Fibroblast of lung (primary cell): Measurements from ENCODE around the gene ALPG. TPM values are rescaled to one million over a fixed set of nuclear protein-coding genes. Genes with fewer than 3 reads are reported as not detected.

Source experiments
- DNase-seq, 2 donors: peaks; one replicate each; pipeline versions ENCODE4 v3.0.0 to v3.0.0-alpha.2; 2010; ENCODE audit warnings: low read depth in 2 of 2
- H2AFZ ChIP-seq: 2 replicates; pipeline ENCODE4 v1.5.1; 2012; ENCODE audit warnings: low read length, control low read depth, inconsistent platforms
- H3K27ac ChIP-seq: 2 replicates; pipeline ENCODE4 v1.5.1; 2011; ENCODE audit warnings: low read length, control low read depth; ENCODE audit not compliant: insufficient read depth
- H3K27me3 ChIP-seq: 2 replicates; pipeline ENCODE4 v1.5.1; 2011; ENCODE audit warnings: mild to moderate bottlenecking, low read length; ENCODE audit not compliant: control insufficient read depth, insufficient read depth
- H3K36me3 ChIP-seq: 2 replicates; pipeline ENCODE4 v1.5.1; 2011; ENCODE audit warnings: low read length; ENCODE audit not compliant: control insufficient read depth, insufficient read depth
- H3K4me1 ChIP-seq: 2 replicates; pipeline ENCODE4 v1.5.1; 2011; ENCODE audit warnings: low read length; ENCODE audit not compliant: control insufficient read depth, insufficient read depth; ENCODE audit errors: extremely low read depth
- H3K4me2 ChIP-seq: 2 replicates; pipeline ENCODE4 v1.5.1; 2011; ENCODE audit warnings: low read length, control low read depth; ENCODE audit not compliant: insufficient read depth; ENCODE audit errors: extremely low read depth
- H3K4me3 ChIP-seq, 4 experiments: fragments of 200-600 bp in 1 of 4; sonication (generic) in 1 of 4; replicated peaks in 1 of 4; 2 replicates each; pipeline ENCODE4 v1.5.1; 2011 to 2016; ENCODE audit warnings: low read length in 4 of 4, low read depth in 3 of 4, mild to moderate bottlenecking in 3 of 4, control low read depth in 2 of 4, inconsistent platforms in 1 of 4, mixed read lengths in 1 of 4; ENCODE audit not compliant: insufficient read depth in 1 of 4; ENCODE audit errors: control extremely low read depth in 1 of 4
- H3K79me2 ChIP-seq: 2 replicates; pipeline ENCODE4 v1.5.1; 2012; ENCODE audit warnings: mild to moderate bottlenecking, low read length, inconsistent platforms; ENCODE audit not compliant: control insufficient read depth, insufficient read depth
- H3K9ac ChIP-seq: 2 replicates; pipeline ENCODE4 v1.5.1; 2011; ENCODE audit warnings: mild to moderate bottlenecking, low read length, control low read depth; ENCODE audit not compliant: insufficient read depth
- H3K9me3 ChIP-seq: 2 replicates; pipeline ENCODE4 v1.5.1; 2012; ENCODE audit warnings: low read depth, low read length; ENCODE audit not compliant: control insufficient read depth, insufficient read depth
- H4K20me1 ChIP-seq: 2 replicates; pipeline ENCODE4 v1.5.1; 2011; ENCODE audit warnings: low read length; ENCODE audit not compliant: control insufficient read depth, insufficient read depth; ENCODE audit errors: extremely low read depth
- EZH2 ChIP-seq: IDR thresholded peaks from 2 replicates; pipeline ENCODE4 v1.5.1; 2012; ENCODE audit warnings: low read length, control low read depth, mild to moderate bottlenecking; ENCODE audit errors: missing control alignments
- polyA plus RNA-seq, 2 donors: library from polyadenylated mRNA; depleted of rRNA in 1 of 2; stranded (reverse) in 1 of 2; unstranded in 1 of 2; fragments of >200 nt; gene quantifications; 2 replicates each; pipeline ENCODE4 v1.2.1, GENCODE V29; 2011 to 2012; ENCODE audit warnings: missing spikeins in 1 of 2
- total RNA-seq: library from RNA; depleted of rRNA; stranded (reverse); fragments of >200 nt; gene quantifications from 2 replicates; pipeline ENCODE4 v1.2.1, GENCODE V29; 2014
- TF ChIP-seq, protein P1 (sequence below), 2 donors: IDR thresholded peaks in 1 of 2; conservative IDR thresholded peaks in 1 of 2; 1 replicate in 1 of 2; 2 replicates in 1 of 2; pipeline ENCODE4 v1.5.1; 2011 to 2012; ENCODE audit warnings: low read length in 2 of 2, control low read depth in 1 of 2, inconsistent platforms in 1 of 2, low read depth in 1 of 2, mild to moderate bottlenecking in 1 of 2

ALPG gene
- total and polyA plus RNA-seq, 2 donors (not counting 1 experiment from before 2014, with no cell fraction given), result not detected

DNA sequence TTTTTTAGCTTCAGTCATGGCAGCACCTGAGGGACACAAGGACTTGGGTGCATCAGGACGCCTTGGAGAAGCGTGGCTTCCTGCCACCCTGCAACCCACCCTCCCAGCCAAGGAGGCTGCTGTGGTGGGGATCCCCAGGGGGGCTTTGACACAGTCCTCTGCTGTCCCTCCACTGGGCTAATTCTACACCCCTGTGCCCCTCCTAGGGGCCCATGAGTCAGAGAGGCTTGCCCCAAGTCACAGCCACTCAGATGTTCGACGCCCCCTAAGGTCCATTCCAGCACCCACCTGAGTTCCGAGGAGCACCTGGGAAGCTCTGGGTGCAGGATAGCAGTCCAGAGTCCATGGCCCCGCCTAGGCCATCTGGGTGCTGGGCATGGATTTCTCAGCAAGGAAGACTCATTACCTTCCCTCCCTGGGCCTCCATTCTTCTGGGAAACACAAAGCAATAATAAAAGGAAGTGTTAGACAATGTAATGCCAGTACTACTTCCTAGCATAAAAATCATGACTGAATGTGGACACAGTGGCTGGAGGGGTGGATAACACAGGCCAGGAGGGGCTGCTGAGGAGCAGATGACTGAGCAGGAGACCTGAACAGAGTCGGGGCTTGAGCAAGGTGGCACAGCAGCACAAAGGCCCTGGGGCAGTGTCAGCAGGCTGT is 3.7 kb downstream of the ALPG start:
- no peaks in the 10 kb centered on the region for H4K20me1 ChIP-seq
- no peaks in the 10 kb centered on the region for H3K79me2 ChIP-seq
- H3K4me2 ChIP-seq, result no peak overlapping the region
- H3K4me3 ChIP-seq, result no peak overlapping the region
- H3K27ac ChIP-seq, result no peak overlapping the region
- no peak overlapping the region for H2AFZ ChIP-seq
- no peaks in the 10 kb centered on the region for H3K27me3 ChIP-seq
- no peaks in the 10 kb centered on the region for H3K36me3 ChIP-seq
- TF ChIP-seq EZH2, result no peak
- TF ChIP-seq, protein P1, sequence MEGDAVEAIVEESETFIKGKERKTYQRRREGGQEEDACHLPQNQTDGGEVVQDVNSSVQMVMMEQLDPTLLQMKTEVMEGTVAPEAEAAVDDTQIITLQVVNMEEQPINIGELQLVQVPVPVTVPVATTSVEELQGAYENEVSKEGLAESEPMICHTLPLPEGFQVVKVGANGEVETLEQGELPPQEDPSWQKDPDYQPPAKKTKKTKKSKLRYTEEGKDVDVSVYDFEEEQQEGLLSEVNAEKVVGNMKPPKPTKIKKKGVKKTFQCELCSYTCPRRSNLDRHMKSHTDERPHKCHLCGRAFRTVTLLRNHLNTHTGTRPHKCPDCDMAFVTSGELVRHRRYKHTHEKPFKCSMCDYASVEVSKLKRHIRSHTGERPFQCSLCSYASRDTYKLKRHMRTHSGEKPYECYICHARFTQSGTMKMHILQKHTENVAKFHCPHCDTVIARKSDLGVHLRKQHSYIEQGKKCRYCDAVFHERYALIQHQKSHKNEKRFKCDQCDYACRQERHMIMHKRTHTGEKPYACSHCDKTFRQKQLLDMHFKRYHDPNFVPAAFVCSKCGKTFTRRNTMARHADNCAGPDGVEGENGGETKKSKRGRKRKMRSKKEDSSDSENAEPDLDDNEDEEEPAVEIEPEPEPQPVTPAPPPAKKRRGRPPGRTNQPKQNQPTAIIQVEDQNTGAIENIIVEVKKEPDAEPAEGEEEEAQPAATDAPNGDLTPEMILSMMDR (conservative IDR thresholded peaks at IDR 0.05 in 1 of 2, IDR thresholded peaks at IDR 0.05 in 1 of 2; ENCODE audit: low read depth in 1 of 2, low read length in 2 of 2), result no peak
- DNase-seq, result no peak
- no peaks in the 10 kb centered on the region for H3K4me1 ChIP-seq
- H3K9me3 ChIP-seq, result no peaks in the 10 kb centered on the region
- no peak overlapping the region for H3K9ac ChIP-seq

GRCh38 chr2:232411901-232412629 is 5.4 kb downstream of the ALPG start:
- H3K4me2 ChIP-seq, result no peak overlapping the region
- H4K20me1 ChIP-seq, result no peaks in the 10 kb centered on the region
- H3K27me3 ChIP-seq, result no peaks in the 10 kb centered on the region
- H3K36me3 ChIP-seq, result no peaks in the 10 kb centered on the region
- H3K79me2 ChIP-seq, result no peaks in the 10 kb centered on the region
- H3K27ac ChIP-seq, result no peak overlapping the region
- no peak overlapping the region for H3K9ac ChIP-seq
- DNase-seq, result no peak
- TF ChIP-seq EZH2, result no peak
- TF ChIP-seq, protein P1 (conservative IDR thresholded peaks at IDR 0.05 in 1 of 2, IDR thresholded peaks at IDR 0.05 in 1 of 2; ENCODE audit: low read depth in 1 of 2, low read length in 2 of 2), result no peak
- no peak overlapping the region for H2AFZ ChIP-seq
- H3K4me1 ChIP-seq, result no peaks in the 10 kb centered on the region
- no peak overlapping the region for H3K4me3 ChIP-seq
- H3K9me3 ChIP-seq, result no peaks in the 10 kb centered on the region

- Histone ChIP-seq H3K9me3 (no peaks in the 10 kb centered on the region), H3K36me3 (no peaks in the 10 kb centered on the region), H3K9ac (no peak overlapping the region), H3K4me3 (no peak overlapping the region), H3K27ac (no peak overlapping the region), H2AFZ (no peak overlapping the region), H3K79me2 (no peaks in the 10 kb centered on the region), H3K27me3 (peaks cover 4% of the 10 kb centered on the region), H3K4me1 (no peaks in the 10 kb centered on the region), H4K20me1 (no peaks in the 10 kb centered on the region), H3K4me2 (no peak overlapping the region)
- TF ChIP-seq, protein P1 (conservative IDR thresholded peaks at IDR 0.05 in 1 of 2, IDR thresholded peaks at IDR 0.05 in 1 of 2; ENCODE audit: low read depth in 1 of 2, low read length in 2 of 2), result no peak
- TF ChIP-seq EZH2, result no peak
- DNase-seq, result no peak
Measured at GRCh38 chr2:232412986-232413385, 6.3 kb downstream of the ALPG start.
